ENCODE measurements around the gene ALLC.

The ALLC gene

GRCh38 chr2:3611589-3611988 is 46.4 kb upstream of the ALLC start:
- no peak for TF ChIP-seq EGR1 (IDR thresholded peaks at IDR 0.05)
- TF ChIP-seq ZBTB7A (IDR thresholded peaks at IDR 0.05; ENCODE audit: low read depth), result no peak
- TF ChIP-seq FOXM1 (IDR thresholded peaks at IDR 0.05; ENCODE audit: borderline replicate concordance, low read depth), result no peak
- TF ChIP-seq RAD21 (IDR thresholded peaks at IDR 0.05; ENCODE audit: low read depth), result no peak
- no peak for TF ChIP-seq REST (IDR thresholded peaks at IDR 0.05; ENCODE audit: low read depth)
- no peak for TF ChIP-seq EP300 (IDR thresholded peaks at IDR 0.05; ENCODE audit: borderline replicate concordance)
- no peak for TF ChIP-seq CREB1 (IDR thresholded peaks at IDR 0.05; ENCODE audit: low read depth)
- TF ChIP-seq TCF12 (IDR thresholded peaks at IDR 0.05; ENCODE audit: low read depth), result no peak
- no peak for TF ChIP-seq YY1 (IDR thresholded peaks at IDR 0.05; ENCODE audit: low read depth)
- no peak for TF ChIP-seq CEBPB (IDR thresholded peaks at IDR 0.05)

- TF ChIP-seq EGR1 (IDR thresholded peaks at IDR 0.05) (no peak), NFIC (IDR thresholded peaks at IDR 0.05) (no peak), EP300 (IDR thresholded peaks at IDR 0.05; ENCODE audit: borderline replicate concordance) (no peak), CREB1 (IDR thresholded peaks at IDR 0.05; ENCODE audit: low read depth) (no peak), TCF12 (IDR thresholded peaks at IDR 0.05; ENCODE audit: low read depth) (no peak), ZBTB7A (IDR thresholded peaks at IDR 0.05; ENCODE audit: low read depth) (no peak), TAF1 (IDR thresholded peaks at IDR 0.05; ENCODE audit: low read depth) (no peak), FOXM1 (IDR thresholded peaks at IDR 0.05; ENCODE audit: borderline replicate concordance, low read depth) (no peak), YY1 (IDR thresholded peaks at IDR 0.05; ENCODE audit: low read depth) (no peak), RAD21 (IDR thresholded peaks at IDR 0.05; ENCODE audit: low read depth) (no peak), TEAD4 (IDR thresholded peaks at IDR 0.05) (no peak), USF1 (IDR thresholded peaks at IDR 0.05) (no peak), CEBPB (IDR thresholded peaks at IDR 0.05) (no peak), REST (IDR thresholded peaks at IDR 0.05; ENCODE audit: low read depth) (no peak), MAX (IDR thresholded peaks at IDR 0.05) (no peak)
Measured at GRCh38 chr2:3612639-3613523, 45.1 kb upstream of the ALLC start.

- TF ChIP-seq TEAD4 (IDR thresholded peaks at IDR 0.05) (no peak), USF1 (IDR thresholded peaks at IDR 0.05) (no peak), TAF1 (IDR thresholded peaks at IDR 0.05; ENCODE audit: low read depth) (no peak), RAD21 (IDR thresholded peaks at IDR 0.05; ENCODE audit: low read depth) (no peak), CREB1 (IDR thresholded peaks at IDR 0.05; ENCODE audit: low read depth) (no peak), TCF12 (IDR thresholded peaks at IDR 0.05; ENCODE audit: low read depth) (no peak)
Measured at GRCh38 chr2:3613524-3613905, 44.5 kb upstream of the ALLC start.

GRCh38 chr2:3617198-3617890 is 40.7 kb upstream of the ALLC start:
- TF ChIP-seq EGR1 (IDR thresholded peaks at IDR 0.05), result no peak
- TF ChIP-seq REST (IDR thresholded peaks at IDR 0.05; ENCODE audit: low read depth), result no peak
- TF ChIP-seq CREB1 (IDR thresholded peaks at IDR 0.05; ENCODE audit: low read depth), result no peak
- no peak for TF ChIP-seq TEAD4 (IDR thresholded peaks at IDR 0.05)
- no peak for TF ChIP-seq USF1 (IDR thresholded peaks at IDR 0.05)
- TF ChIP-seq YY1 (IDR thresholded peaks at IDR 0.05; ENCODE audit: low read depth), result no peak
- TF ChIP-seq MAX (IDR thresholded peaks at IDR 0.05), result no peak
- TF ChIP-seq TAF1 (IDR thresholded peaks at IDR 0.05; ENCODE audit: low read depth), result no peak
- no peak for TF ChIP-seq TCF12 (IDR thresholded peaks at IDR 0.05; ENCODE audit: low read depth)
- no peak for TF ChIP-seq ZBTB7A (IDR thresholded peaks at IDR 0.05; ENCODE audit: low read depth)

All from Ishikawa (cell line).